ENCODE measurements around the gene TOR1AIP1.

Gene TOR1AIP1

GRCh38 chr1:179883040-179883744 lies 1.1 kb downstream of the TOR1AIP1 start:
- TF ChIP-seq POLR2A (IDR thresholded peaks at IDR 0.05; ENCODE audit: low read depth, low read length), result peak; percentile 18
- peak; percentile 45; the same call in 1 of the 2 replicates for TF ChIP-seq POLR2AphosphoS5 (IDR thresholded peaks at IDR 0.05; ENCODE audit: low read depth, low read length)
- TF ChIP-seq TAF1 (IDR thresholded peaks at IDR 0.05; ENCODE audit: borderline replicate concordance, low read depth, low read length), result no peak
- FAIRE-seq (peak; percentile 54), DNase-seq (ENCODE audit: insufficient read length) (no peak)

GRCh38 chr1:179883745-179884138 lies 1.7 kb downstream of the TOR1AIP1 start:
- TF ChIP-seq TAF1 (IDR thresholded peaks at IDR 0.05; ENCODE audit: borderline replicate concordance, low read depth, low read length), result no peak
- TF ChIP-seq POLR2AphosphoS5 (IDR thresholded peaks at IDR 0.05; ENCODE audit: low read depth, low read length), result no peak
- TF ChIP-seq POLR2A (IDR thresholded peaks at IDR 0.05; ENCODE audit: low read depth, low read length), result no peak
- DNase-seq (ENCODE audit: insufficient read length) (no peak), FAIRE-seq (peak; percentile 87)

DNA sequence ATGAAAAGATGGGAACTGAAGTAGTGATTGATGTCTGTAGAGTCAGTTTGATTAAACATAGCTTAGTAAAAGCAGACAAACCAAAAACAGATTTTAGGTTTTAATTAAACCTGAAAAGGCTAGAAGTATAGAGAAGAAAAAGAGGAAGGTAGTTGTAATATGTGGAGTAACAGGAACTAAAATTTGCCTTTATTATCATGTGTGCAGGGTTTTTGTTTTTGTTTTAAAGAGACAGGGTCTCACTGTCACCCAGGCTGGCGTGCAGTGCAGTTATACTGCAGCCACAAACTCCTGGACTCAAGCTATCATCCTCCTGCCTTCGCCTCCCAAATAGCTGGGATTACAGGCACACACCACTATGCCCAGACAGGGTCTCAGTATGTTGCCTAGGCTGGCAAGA lies 6.0 kb downstream of the TOR1AIP1 start:
- DNase-seq (ENCODE audit: insufficient read length), result no peak
- peak; percentile 81 for FAIRE-seq
- TF ChIP-seq POLR2A (IDR thresholded peaks at IDR 0.05; ENCODE audit: low read depth, low read length) (no peak), TAF1 (IDR thresholded peaks at IDR 0.05; ENCODE audit: borderline replicate concordance, low read depth, low read length) (no peak), POLR2AphosphoS5 (IDR thresholded peaks at IDR 0.05; ENCODE audit: low read depth, low read length) (no peak)

DNA sequence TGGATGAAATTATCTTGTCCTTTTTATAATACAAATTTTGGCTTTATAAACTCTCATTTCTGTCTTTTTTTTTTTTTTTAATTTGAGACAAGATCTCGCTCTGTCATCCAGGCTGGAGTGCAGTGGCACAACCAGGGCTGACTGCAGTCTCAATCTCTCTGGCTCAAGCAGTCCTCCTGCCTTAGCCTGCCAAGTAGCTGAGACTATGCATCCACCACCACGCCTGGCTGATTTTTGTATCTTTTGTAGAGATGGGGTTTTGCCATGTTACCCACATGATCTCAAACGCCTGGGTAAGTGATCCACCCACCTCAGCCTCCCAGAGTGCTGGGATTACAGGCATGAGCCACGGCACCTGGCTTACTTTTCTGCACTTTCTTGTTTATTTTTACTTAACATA lies 7.5 kb downstream of the TOR1AIP1 start:
- FAIRE-seq, result no peak
- no peak for DNase-seq (ENCODE audit: insufficient read length)
- TF ChIP-seq TAF1 (IDR thresholded peaks at IDR 0.05; ENCODE audit: borderline replicate concordance, low read depth, low read length), result no peak
- TF ChIP-seq POLR2AphosphoS5 (IDR thresholded peaks at IDR 0.05; ENCODE audit: low read depth, low read length), result no peak
- TF ChIP-seq POLR2A (IDR thresholded peaks at IDR 0.05; ENCODE audit: low read depth, low read length), result no peak

DNA sequence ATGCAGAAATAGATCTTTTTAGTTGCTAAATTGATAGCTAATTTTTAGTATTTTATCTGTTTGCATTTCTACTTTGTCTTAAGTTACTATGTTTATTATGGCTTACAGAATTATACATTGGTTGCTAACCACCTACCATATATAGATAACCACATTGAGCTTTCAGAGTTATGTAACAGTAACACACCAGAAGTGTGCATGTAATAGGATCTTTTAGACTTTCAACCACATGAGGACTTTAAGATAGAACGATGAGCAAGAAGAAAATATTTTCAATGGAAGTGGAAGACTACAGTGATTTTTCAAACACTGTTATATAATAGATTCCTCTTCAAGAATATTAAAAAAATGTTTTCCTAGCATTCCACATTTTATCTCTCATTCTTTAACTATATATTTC lies 28.8 kb downstream of the TOR1AIP1 start:
- no peak for TF ChIP-seq POLR2AphosphoS5 (IDR thresholded peaks at IDR 0.05; ENCODE audit: low read depth, low read length)
- no peak for TF ChIP-seq POLR2A (IDR thresholded peaks at IDR 0.05; ENCODE audit: low read depth, low read length)
- TF ChIP-seq TAF1 (IDR thresholded peaks at IDR 0.05; ENCODE audit: borderline replicate concordance, low read depth, low read length), result no peak
- DNase-seq (ENCODE audit: insufficient read length), result no peak
- no peak for FAIRE-seq

DNA sequence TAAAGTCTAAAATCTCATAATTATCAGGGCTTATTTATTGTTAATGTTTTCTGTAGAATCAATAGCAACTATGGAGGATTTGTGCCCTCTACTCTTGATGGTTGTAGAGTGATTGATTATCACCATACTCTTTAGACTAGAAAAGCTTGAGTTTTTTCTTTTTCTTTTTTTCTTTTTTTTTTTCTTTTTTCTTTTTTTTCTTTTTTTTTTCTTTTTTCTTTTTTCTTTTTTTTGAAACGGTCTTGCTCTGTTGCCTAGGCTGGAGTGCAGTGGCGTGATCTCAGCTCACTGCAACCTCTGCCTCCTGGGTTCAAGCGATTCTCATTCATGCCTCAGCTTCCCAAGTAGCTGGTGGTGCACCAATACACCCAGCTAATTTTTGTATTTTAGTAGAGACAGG lies 29.7 kb downstream of the TOR1AIP1 start:
- TF ChIP-seq POLR2A (IDR thresholded peaks at IDR 0.05; ENCODE audit: low read depth, low read length) (no peak), TAF1 (IDR thresholded peaks at IDR 0.05; ENCODE audit: borderline replicate concordance, low read depth, low read length) (no peak), POLR2AphosphoS5 (IDR thresholded peaks at IDR 0.05; ENCODE audit: low read depth, low read length) (no peak)
- FAIRE-seq (no peak), DNase-seq (ENCODE audit: insufficient read length) (no peak)

- no peak for TF ChIP-seq TAF1 (IDR thresholded peaks at IDR 0.05; ENCODE audit: borderline replicate concordance, low read depth, low read length)
- TF ChIP-seq POLR2A (IDR thresholded peaks at IDR 0.05; ENCODE audit: low read depth, low read length), result no peak
- TF ChIP-seq POLR2AphosphoS5 (IDR thresholded peaks at IDR 0.05; ENCODE audit: low read depth, low read length), result no peak
- DNase-seq (ENCODE audit: insufficient read length), result no peak
- FAIRE-seq, result no peak
Observed at GRCh38 chr1:179917601-179918429, 35.7 kb downstream of the TOR1AIP1 start.

DNA sequence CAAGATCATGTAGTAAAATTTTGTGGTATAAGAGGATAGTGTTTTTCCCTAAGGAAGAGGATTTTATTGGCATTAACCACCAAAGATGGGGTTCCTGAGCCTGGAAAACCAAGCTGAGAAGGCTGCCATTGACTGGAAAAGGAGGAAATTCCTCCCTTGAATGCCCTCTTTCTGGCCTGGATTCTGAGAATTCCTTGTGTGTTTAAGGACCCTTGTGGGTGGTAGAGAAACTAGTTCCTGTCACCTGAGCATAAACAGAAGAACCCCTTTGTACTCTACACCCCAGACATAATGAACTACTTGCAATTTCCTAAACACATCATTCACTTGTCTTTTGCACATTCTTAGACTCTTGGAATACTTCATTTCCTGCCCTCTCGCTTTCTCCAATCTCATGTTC lies 39.4 kb downstream of the TOR1AIP1 start:
- TF ChIP-seq POLR2A (IDR thresholded peaks at IDR 0.05; ENCODE audit: low read depth, low read length) (no peak), POLR2AphosphoS5 (IDR thresholded peaks at IDR 0.05; ENCODE audit: low read depth, low read length) (no peak), TAF1 (IDR thresholded peaks at IDR 0.05; ENCODE audit: borderline replicate concordance, low read depth, low read length) (no peak)
- FAIRE-seq, result no peak
- no peak for DNase-seq (ENCODE audit: insufficient read length)

DNA sequence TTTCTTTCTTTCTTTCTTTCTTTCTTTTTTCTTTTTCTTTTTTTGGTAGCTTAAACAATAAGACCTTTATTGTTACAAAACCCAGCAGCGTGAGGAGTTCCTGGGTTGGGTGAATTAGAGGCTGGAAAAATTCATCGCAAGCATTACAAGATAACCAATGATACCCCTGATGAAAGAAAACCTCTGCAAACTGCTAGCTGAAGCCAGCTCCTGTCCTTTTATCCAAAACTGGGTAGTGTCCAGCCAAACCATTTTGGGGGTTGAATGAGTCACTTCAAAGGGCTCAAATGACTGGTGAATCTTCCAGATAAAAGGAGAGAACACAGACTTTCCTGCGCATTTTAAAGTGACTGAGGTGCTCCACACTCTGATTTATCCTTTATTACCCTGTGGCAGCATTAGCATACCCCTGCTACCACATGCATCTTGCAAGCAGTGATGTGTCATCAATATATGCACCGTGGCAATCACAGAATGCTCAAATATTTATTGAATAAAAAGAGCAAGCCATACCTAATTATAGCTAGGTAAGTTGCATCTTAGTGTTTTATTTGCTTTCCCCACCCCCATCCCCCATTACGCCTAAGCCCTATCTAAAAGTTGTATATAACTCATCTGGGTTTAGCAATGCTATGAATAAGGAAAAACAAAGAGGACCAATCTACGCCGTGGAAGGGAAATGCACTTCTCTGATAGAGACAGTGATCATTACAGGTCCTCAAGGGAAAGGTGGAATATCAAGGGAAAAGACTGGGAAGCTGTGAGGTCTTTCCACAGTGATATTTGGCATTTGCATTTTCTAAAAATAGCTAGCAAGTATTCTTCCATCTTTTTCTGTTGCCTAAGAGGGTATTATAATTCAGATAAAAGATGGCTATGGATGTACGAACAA lies 40.1 kb downstream of the TOR1AIP1 start:
- TF ChIP-seq POLR2AphosphoS5 (IDR thresholded peaks at IDR 0.05; ENCODE audit: low read depth, low read length) (no peak), TAF1 (IDR thresholded peaks at IDR 0.05; ENCODE audit: borderline replicate concordance, low read depth, low read length) (no peak), POLR2A (IDR thresholded peaks at IDR 0.05; ENCODE audit: low read depth, low read length) (no peak)
- DNase-seq (ENCODE audit: insufficient read length) (no peak), FAIRE-seq (no peak)

DNA sequence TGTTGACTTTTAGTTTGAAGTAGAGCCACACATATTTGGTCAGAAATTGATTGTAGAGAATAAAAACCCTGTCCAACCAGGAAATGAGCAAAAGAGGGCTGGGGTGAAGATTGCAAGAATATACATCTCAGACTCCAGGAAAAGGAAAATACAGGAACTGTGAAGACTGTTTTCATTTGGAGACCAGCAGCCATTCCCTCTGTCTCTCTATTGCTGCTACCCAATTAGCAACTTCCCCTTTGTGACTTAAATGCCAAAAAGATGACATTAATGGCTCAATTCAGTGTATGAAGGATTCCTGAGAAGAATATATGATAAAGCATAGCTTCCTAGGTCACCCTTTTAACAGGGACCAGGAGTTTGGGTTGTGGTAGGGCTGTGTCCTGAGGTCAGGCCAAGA lies 40.9 kb downstream of the TOR1AIP1 start:
- TF ChIP-seq TAF1 (IDR thresholded peaks at IDR 0.05; ENCODE audit: borderline replicate concordance, low read depth, low read length) (no peak), POLR2AphosphoS5 (IDR thresholded peaks at IDR 0.05; ENCODE audit: low read depth, low read length) (no peak), POLR2A (IDR thresholded peaks at IDR 0.05; ENCODE audit: low read depth, low read length) (no peak)
- FAIRE-seq (no peak), DNase-seq (ENCODE audit: insufficient read length) (no peak)

DNA sequence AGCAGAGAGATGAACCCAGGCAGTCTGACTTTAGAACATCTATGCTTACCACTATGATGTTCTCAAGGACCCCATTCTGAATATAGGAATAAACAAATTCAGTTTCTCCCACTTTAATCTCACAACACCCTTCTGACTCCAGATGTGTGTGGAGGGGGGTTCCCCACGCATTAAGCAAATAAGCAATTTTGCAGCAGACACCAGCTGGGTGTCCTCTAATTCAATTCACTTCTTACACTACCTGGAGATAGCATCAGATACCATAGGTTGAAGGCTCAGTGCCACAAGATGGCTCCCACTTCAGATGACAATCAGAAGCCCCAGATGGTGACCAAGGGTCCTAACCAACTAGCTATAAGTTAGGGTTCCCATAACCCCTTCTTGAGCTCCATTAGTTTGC lies 42.2 kb downstream of the TOR1AIP1 start:
- TF ChIP-seq POLR2A (IDR thresholded peaks at IDR 0.05; ENCODE audit: low read depth, low read length), result no peak
- no peak for TF ChIP-seq POLR2AphosphoS5 (IDR thresholded peaks at IDR 0.05; ENCODE audit: low read depth, low read length)
- TF ChIP-seq TAF1 (IDR thresholded peaks at IDR 0.05; ENCODE audit: borderline replicate concordance, low read depth, low read length), result no peak
- no peak for FAIRE-seq
- DNase-seq (ENCODE audit: insufficient read length), result no peak
